Liver (tissue), 9 donors: Measurements from ENCODE around the gene C9orf50. TPM values are rescaled to one million over a fixed set of nuclear protein-coding genes. Genes with fewer than 3 reads are reported as not detected.

Experiments used
- DNase-seq: peaks from one replicate; pipeline ENCODE4 v3.0.0-alpha.2; 2017; ENCODE audit warnings: low spot score
- H3K27ac ChIP-seq, 2 donors: one replicate each; pipeline ENCODE4 v1.7.0; 2013; ENCODE audit warnings: inconsistent platforms in 2 of 2, low read length in 2 of 2, control low read depth in 1 of 2, low read depth in 1 of 2, mild to moderate bottlenecking in 1 of 2
- H3K27me3 ChIP-seq, 4 donors: one replicate each; pipeline versions ENCODE4 v1.6.1 to v1.7.0; 2013; ENCODE audit warnings: low read length in 3 of 4, inconsistent platforms in 1 of 4, mild to moderate bottlenecking in 1 of 4, moderate library complexity in 1 of 4; ENCODE audit not compliant: control insufficient read depth in 4 of 4, insufficient read depth in 4 of 4
- H3K36me3 ChIP-seq, 4 donors: one replicate each; pipeline versions ENCODE4 v1.6.1 to v1.7.0; 2013; ENCODE audit warnings: low read length in 3 of 4, mild to moderate bottlenecking in 3 of 4, low read depth in 1 of 4, moderate library complexity in 1 of 4; ENCODE audit not compliant: control insufficient read depth in 4 of 4, insufficient read depth in 3 of 4
- H3K4me1 ChIP-seq, 4 donors: one replicate each; pipeline versions ENCODE4 v1.6.1 to v1.7.0; 2013; ENCODE audit warnings: low read length in 3 of 4, mild to moderate bottlenecking in 3 of 4, moderate library complexity in 1 of 4; ENCODE audit not compliant: control insufficient read depth in 4 of 4, insufficient read depth in 4 of 4
- H3K4me3 ChIP-seq, 3 donors: one replicate each; pipeline versions ENCODE4 v1.6.1 to v1.7.0; 2013; ENCODE audit warnings: low read length in 3 of 3, control low read depth in 1 of 3, low read depth in 1 of 3, mild to moderate bottlenecking in 1 of 3
- H3K9ac ChIP-seq, 2 donors: one replicate each; pipeline ENCODE4 v1.7.0; 2013; ENCODE audit warnings: low read length in 2 of 2, mild to moderate bottlenecking in 2 of 2, moderate library complexity in 2 of 2, control low read depth in 1 of 2, low read depth in 1 of 2
- H3K9me3 ChIP-seq, 4 donors: one replicate each; pipeline versions ENCODE4 v1.6.1 to v1.7.0; 2013; ENCODE audit warnings: low read length in 3 of 4; ENCODE audit not compliant: control insufficient read depth in 4 of 4
- ATF3 ChIP-seq: IDR thresholded peaks from 2 replicates; pipeline ENCODE4 v1.6.1; 2016; ENCODE audit warnings: antibody characterized with exemption
- CTCF ChIP-seq: fragments of 150-350 bp; IDR thresholded peaks from 2 replicates; pipeline ENCODE4 v1.5.1; 2017; ENCODE audit warnings: improper control_type of control experiment, low read depth, low read length; ENCODE audit not compliant: missing input control
- EGR1 ChIP-seq, 2 donors: IDR thresholded peaks; 2 replicates each; pipeline ENCODE4 v1.6.1; 2016 to 2018; ENCODE audit warnings: antibody characterized with exemption in 2 of 2, low read depth in 2 of 2
- FOXA1 ChIP-seq: IDR thresholded peaks from 2 replicates; pipeline ENCODE4 v1.6.1; 2016; ENCODE audit warnings: antibody characterized with exemption
- FOXA2 ChIP-seq: IDR thresholded peaks from 2 replicates; pipeline ENCODE4 v1.6.1; 2016; ENCODE audit warnings: antibody characterized with exemption
- GABPA ChIP-seq, 2 donors: IDR thresholded peaks in 1 of 2; conservative IDR thresholded peaks in 1 of 2; 2 replicates each; pipeline ENCODE4 v1.6.1; 2016; ENCODE audit warnings: antibody characterized with exemption in 2 of 2, mild to moderate bottlenecking in 1 of 2, moderate library complexity in 1 of 2
- HNF4A ChIP-seq, 2 donors: conservative IDR thresholded peaks; 2 replicates each; pipeline ENCODE4 v1.6.1; 2016; ENCODE audit warnings: antibody characterized with exemption in 2 of 2, mild to moderate bottlenecking in 2 of 2
- HNF4G ChIP-seq: IDR thresholded peaks from 2 replicates; pipeline ENCODE4 v1.6.1; 2016; ENCODE audit warnings: antibody characterized with exemption
- JUND ChIP-seq, 2 donors: IDR thresholded peaks; 2 replicates each; pipeline ENCODE4 v1.6.1; 2016; ENCODE audit warnings: antibody characterized with exemption in 2 of 2
- MAX ChIP-seq: IDR thresholded peaks from 2 replicates; pipeline ENCODE4 v1.6.1; 2016; ENCODE audit warnings: antibody characterized with exemption
- NR2F2 ChIP-seq: IDR thresholded peaks from 2 replicates; pipeline ENCODE4 v1.6.1; 2016; ENCODE audit warnings: antibody characterized with exemption
- RAD21 ChIP-seq, 2 donors: IDR thresholded peaks; 2 replicates each; pipeline ENCODE4 v1.6.1; 2016; ENCODE audit warnings: antibody characterized with exemption in 2 of 2, mild to moderate bottlenecking in 2 of 2
- REST ChIP-seq: IDR thresholded peaks from 2 replicates; pipeline ENCODE4 v1.6.1; 2016; ENCODE audit warnings: antibody characterized with exemption, mild to moderate bottlenecking
- RXRA ChIP-seq, 2 donors: IDR thresholded peaks; 2 replicates each; pipeline ENCODE4 v1.6.1; 2017 to 2018; ENCODE audit warnings: antibody characterized with exemption in 2 of 2, mild to moderate bottlenecking in 1 of 2
- SP1 ChIP-seq: IDR thresholded peaks from 2 replicates; pipeline ENCODE4 v1.6.1; 2018; ENCODE audit warnings: antibody characterized with exemption, mild to moderate bottlenecking
- TAF1 ChIP-seq: conservative IDR thresholded peaks from 2 replicates; pipeline ENCODE4 v1.6.1; 2016; ENCODE audit warnings: antibody characterized with exemption, mild to moderate bottlenecking
- YY1 ChIP-seq: IDR thresholded peaks from 2 replicates; pipeline ENCODE4 v1.6.1; 2016; ENCODE audit warnings: antibody characterized with exemption, mild to moderate bottlenecking
- ZBTB33 ChIP-seq: IDR thresholded peaks from 2 replicates; pipeline ENCODE4 v1.6.1; 2016; ENCODE audit warnings: antibody characterized with exemption
- WGBS: extraction: QIAGEN DNeasy Blood & Tissue Kit; methylation state at CpG from one replicate; pipeline ENCODE4 v1.1.7; 2013; 5-methylcytosine and 5-hydroxymethylcytosine counted together
- polyA plus RNA-seq, 2 donors: library from polyadenylated mRNA; stranded (reverse) in 1 of 2; unstranded in 1 of 2; fragments of 200-250 nt in 1 of 2; fragments of >200 nt in 1 of 2; fragmentation: Nextera tagmentation in 1 of 2; extraction: Ambion mirVana in 1 of 2; gene quantifications; one replicate each; pipeline versions ENCODE4 v1.2.1 to v1.2.3, GENCODE V29; 2013 to 2015
- total RNA-seq, 2 donors: library from RNA; depleted of rRNA; stranded (reverse); fragments of >200 nt; gene quantifications; one replicate each; pipeline ENCODE4 v1.2.3, GENCODE V29; 2014
- donor health status: healthy.
- donor health status: healthy.
- donor health status: healthy.
- donor health status: healthy.
- donor health status: healthy.

C9orf50 gene
- total and polyA plus RNA-seq, 4 donors, result 0.23 TPM; not detected in 3

- TF ChIP-seq CTCF (peak; percentile 99), HNF4G (no peak), RAD21 (IDR thresholded peaks at IDR 0.05) (peak; percentile 74 to 85), NR2F2 (no peak), FOXA1 (peak; percentile 80)
Measured at GRCh38 chr9:129641750-129642585, 21.1 kb upstream of the C9orf50 start, which contains the start of gene ASB6 (continued).

- Histone ChIP-seq H3K4me1 (peaks cover 4 to 27% (median 21%) of the 10 kb centered on the region in 4 donors), H3K4me3 (peak overlapping the region; percentile 62 to 83 (median 82)), H3K9ac (peak overlapping the region in 1 of 2 donors; percentile 49), H3K27me3 (no peaks in the 10 kb centered on the region), H3K36me3 (peaks cover 0 to 27% (median 8%) of the 10 kb centered on the region in 4 donors), H3K9me3 (no peaks in the 10 kb centered on the region), H3K27ac (peak overlapping the region in 1 of 2 donors; percentile 80)
- no peak for TF ChIP-seq YY1
- no peak for TF ChIP-seq JUND (IDR thresholded peaks at IDR 0.05)
- TF ChIP-seq FOXA1, result no peak
- TF ChIP-seq GABPA (IDR thresholded peaks at IDR 0.05 in 1 of 2, conservative IDR thresholded peaks at IDR 0.05 in 1 of 2), result no peak
- TF ChIP-seq FOXA2, result no peak
- TF ChIP-seq CTCF, result no peak
- no peak for TF ChIP-seq SP1
- no peak for TF ChIP-seq ZBTB33
- TF ChIP-seq REST, result no peak
- no peak for TF ChIP-seq HNF4A (conservative IDR thresholded peaks at IDR 0.05)
- no peak for TF ChIP-seq HNF4G
- no peak for TF ChIP-seq RXRA (IDR thresholded peaks at IDR 0.05)
- TF ChIP-seq TAF1, result no peak
- TF ChIP-seq MAX, result no peak
- no peak for TF ChIP-seq RAD21 (IDR thresholded peaks at IDR 0.05)
- TF ChIP-seq ATF3, result no peak
- TF ChIP-seq EGR1 (IDR thresholded peaks at IDR 0.05; ENCODE audit: low read depth in 2 of 2), result no peak
- TF ChIP-seq NR2F2, result no peak
- no peak for DNase-seq
- 20% methylated on average over 44 of the region's 44 CpGs for WGBS
Measured at GRCh38 chr9:129640871-129641749, 20.2 kb upstream of the C9orf50 start.
